Placental pericyte (primary cell): Measurements from ENCODE around the gene RELCH. TPM values are rescaled to one million over a fixed set of nuclear protein-coding genes. Genes with fewer than 3 reads are reported as not detected.

Experiments used
- small RNA-seq: library from RNA; depleted of rRNA; stranded (forward); fragments of <200 nt; gene quantifications from one replicate; pipeline ENCODE3, GENCODE V24; 2012; ENCODE audit warnings: low replicate concordance
- total RNA-seq: library from RNA; depleted of rRNA; stranded (reverse); fragments of >200 nt; gene quantifications from 2 replicates; pipeline ENCODE4 v1.2.3, GENCODE V29; 2012

RELCH gene, protein sequence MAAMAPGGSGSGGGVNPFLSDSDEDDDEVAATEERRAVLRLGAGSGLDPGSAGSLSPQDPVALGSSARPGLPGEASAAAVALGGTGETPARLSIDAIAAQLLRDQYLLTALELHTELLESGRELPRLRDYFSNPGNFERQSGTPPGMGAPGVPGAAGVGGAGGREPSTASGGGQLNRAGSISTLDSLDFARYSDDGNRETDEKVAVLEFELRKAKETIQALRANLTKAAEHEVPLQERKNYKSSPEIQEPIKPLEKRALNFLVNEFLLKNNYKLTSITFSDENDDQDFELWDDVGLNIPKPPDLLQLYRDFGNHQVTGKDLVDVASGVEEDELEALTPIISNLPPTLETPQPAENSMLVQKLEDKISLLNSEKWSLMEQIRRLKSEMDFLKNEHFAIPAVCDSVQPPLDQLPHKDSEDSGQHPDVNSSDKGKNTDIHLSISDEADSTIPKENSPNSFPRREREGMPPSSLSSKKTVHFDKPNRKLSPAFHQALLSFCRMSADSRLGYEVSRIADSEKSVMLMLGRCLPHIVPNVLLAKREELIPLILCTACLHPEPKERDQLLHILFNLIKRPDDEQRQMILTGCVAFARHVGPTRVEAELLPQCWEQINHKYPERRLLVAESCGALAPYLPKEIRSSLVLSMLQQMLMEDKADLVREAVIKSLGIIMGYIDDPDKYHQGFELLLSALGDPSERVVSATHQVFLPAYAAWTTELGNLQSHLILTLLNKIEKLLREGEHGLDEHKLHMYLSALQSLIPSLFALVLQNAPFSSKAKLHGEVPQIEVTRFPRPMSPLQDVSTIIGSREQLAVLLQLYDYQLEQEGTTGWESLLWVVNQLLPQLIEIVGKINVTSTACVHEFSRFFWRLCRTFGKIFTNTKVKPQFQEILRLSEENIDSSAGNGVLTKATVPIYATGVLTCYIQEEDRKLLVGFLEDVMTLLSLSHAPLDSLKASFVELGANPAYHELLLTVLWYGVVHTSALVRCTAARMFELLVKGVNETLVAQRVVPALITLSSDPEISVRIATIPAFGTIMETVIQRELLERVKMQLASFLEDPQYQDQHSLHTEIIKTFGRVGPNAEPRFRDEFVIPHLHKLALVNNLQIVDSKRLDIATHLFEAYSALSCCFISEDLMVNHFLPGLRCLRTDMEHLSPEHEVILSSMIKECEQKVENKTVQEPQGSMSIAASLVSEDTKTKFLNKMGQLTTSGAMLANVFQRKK
- 47.1 and 50.1 TPM in 2 replicates for total RNA-seq

DNA sequence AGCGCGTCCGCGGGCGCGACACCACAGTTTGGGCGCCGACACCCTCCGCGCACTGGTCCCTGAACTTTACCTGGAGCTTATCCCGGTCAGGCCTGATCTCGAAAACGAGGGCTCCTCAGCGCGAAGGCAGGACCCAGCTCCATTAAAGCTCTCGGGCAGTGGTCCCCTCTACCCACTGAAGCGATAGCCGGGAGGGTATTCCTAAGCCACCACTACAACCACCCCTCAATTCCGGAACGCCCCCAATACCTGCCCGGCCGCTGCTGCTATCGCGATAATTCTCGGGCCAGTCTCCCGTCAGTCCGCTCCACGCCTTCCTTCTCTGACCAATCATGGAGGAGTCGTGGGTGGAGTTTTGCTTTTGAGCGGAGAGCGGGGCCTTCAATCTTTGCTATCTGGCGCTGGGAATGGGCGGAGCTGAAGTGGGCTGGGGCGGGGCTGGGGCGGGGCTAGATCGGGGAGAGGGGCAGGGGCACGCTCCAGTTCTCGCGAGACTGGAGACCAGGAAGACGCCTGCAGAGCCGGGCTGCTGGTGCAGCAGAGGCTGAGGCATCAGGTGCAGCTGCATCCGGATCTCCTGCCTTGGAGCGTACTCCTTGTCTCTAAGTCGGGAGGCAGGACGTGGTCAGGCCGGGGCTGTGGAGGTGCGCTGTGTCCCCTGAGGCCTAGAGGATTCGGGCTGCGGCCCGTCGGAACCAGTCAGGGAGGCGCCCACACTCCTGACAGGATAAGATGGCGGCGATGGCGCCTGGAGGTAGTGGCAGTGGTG is at the start of gene RELCH, which contains the start of gene PIGN:
Gene RELCH, plus strand, starts transcription at position 482 of the 769 bp plus-strand sequence. Its CDS starts 251 bp downstream, at position 733.
Gene PIGN, minus strand, starts transcription at position 283 of the 769 bp plus-strand sequence. CDS start 25,703 bp downstream, outside the sequence.

DNA sequence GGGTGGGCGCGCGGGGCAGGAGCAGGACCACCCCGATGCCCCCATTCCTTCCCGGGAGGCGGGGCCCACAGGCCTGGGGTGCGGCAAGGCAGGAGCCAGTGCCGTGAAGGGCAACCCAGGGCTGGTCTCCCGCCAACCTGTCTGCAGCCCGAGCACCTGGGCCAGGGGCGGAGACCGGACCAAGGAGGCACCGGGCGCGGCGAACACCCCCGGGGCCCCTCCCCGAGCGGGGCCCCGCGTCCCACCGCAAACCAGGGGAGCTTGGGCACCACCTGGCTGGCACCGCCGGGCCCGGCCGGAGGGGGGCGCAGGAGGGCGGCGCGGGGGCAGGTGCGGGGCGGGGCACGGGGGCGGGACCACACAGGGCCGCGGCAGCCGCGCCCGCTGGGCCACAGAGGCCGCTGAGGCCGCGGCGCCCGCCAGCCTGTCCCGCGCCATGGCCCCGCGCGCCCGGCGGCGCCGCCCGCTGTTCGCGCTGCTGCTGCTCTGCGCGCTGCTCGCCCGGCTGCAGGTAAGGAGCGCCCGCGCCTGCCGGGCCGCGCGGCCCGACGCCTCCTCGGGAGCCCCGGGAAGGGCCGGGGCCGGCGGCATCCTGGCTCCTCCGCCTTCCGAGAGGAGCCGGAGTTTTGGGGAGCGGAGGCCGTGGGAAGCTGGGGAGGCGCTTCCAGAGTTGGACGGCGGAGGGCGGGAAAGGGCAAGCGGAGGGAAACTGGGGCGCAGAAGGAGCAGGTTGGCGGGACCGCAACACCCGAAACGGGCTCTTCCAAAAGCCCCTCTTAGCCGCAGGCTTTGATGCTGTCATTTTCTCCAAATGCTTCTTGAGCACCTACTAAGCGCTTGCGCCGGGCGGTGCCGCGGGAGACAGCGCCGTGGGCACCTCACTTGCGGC is 138.1 kb downstream of the RELCH start, which contains the start of gene TNFRSF11A:
Gene TNFRSF11A, plus strand, starts transcription at position 394 of the 889 bp plus-strand sequence. Its CDS starts 43 bp downstream, at position 437.

Small RNA genes within 50 kb of the gene (small RNA-seq; reads per million reads assigned to genes)
- gene RF00019 = not detected

Other genes starting within 250 kb of the RELCH start
- gene PIGN, start 199 bp upstream of the RELCH start, total RNA-seq = 30.4 and 37.5 TPM in 2 replicates
- under 0.01 and 0.43 TPM in 2 replicates for gene TNFRSF11A, start 138.1 kb downstream of the RELCH start, total RNA-seq